K562 (cell line): ENCODE measurements around the gene TAL1. TPM values are rescaled to one million over a fixed set of nuclear protein-coding genes. Genes with fewer than 3 reads are reported as not detected.

Source experiments
- ATAC-seq: fragments of 200-7000 bp; cut with Tn5 transposase; 3 replicates; pipeline ENCODE4 v1.9.1; 2020; ENCODE audit warnings: moderate library complexity
- BruUV-seq: library from RNA; stranded (reverse); fragments of 400-500 nt; replicated peaks from 2 replicates; lab custom pipeline; 2021; lab: Mats Ljungman, UMichigan
- CTCF ChIA-PET: fragments of 300-600 bp; formaldehyde crosslinking; extraction: SDS; loops from one replicate; lab custom pipeline; 2021; ENCODE audit warnings: low intra/inter-chr PET ratio; lab: Yijun Ruan, JAX
- POLR2A ChIA-PET: fragments of 300-600, 350-650 bp; sonication (Branson Sonifier 250); formaldehyde crosslinking; extraction: SDS; loops from one replicate; lab custom pipeline; 2021; ENCODE audit warnings: antibody characterized with exemption, inconsistent platforms; lab: Yijun Ruan, JAX
- DNase-seq, 4 experiments: peaks; one replicate each; pipeline versions ENCODE4 v3.0.0 to v3.0.0-alpha.2; 2011 to 2018; ENCODE audit warnings: low spot score in 3 of 4, mixed read lengths in 3 of 4; ENCODE audit errors: extremely low read depth in 1 of 4
- FAIRE-seq: peaks from 2 replicates; lab custom pipeline; 2011; peaks lifted over from hg19 to GRCh38; lab: Jason Lieb, UNC
- H2AFZ ChIP-seq: 2 replicates; pipeline ENCODE4 v1.6.0; 2011; ENCODE audit warnings: low read depth, low read length, control low read depth, inconsistent platforms
- H3K27ac ChIP-seq: fragments of 200-600 bp; 3 replicates; pipeline ENCODE4 v1.8.0; 2011; ENCODE audit warnings: low read depth, mild to moderate bottlenecking, control low read depth, inconsistent platforms, low read length, moderate library complexity, mixed read lengths; ENCODE audit errors: extremely low read depth
- H3K27me3 ChIP-seq, 2 experiments: fragments of 300-600 bp in 1 of 2; 2 replicates in 1 of 2; 3 replicates in 1 of 2; pipeline versions ENCODE4 v1.6.0 to v1.8.0; 2011; ENCODE audit warnings: inconsistent platforms in 2 of 2, low read length in 2 of 2, mild to moderate bottlenecking in 1 of 2, mixed read lengths in 1 of 2, moderate library complexity in 1 of 2; ENCODE audit not compliant: control insufficient read depth in 2 of 2, insufficient read depth in 2 of 2
- H3K36me3 ChIP-seq: fragments of 300-600 bp; 3 replicates; pipeline ENCODE4 v1.8.0; 2011; ENCODE audit warnings: mild to moderate bottlenecking, low read length, inconsistent platforms; ENCODE audit not compliant: control insufficient read depth, insufficient read depth
- H3K4me1 ChIP-seq, 2 experiments: fragments of 200-600 bp in 1 of 2; replicated peaks in 1 of 2; 2 replicates in 1 of 2; 3 replicates in 1 of 2; pipeline versions ENCODE4 v1.5.1 to v1.8.0; 2011; ENCODE audit warnings: inconsistent platforms in 2 of 2, low read length in 2 of 2, mild to moderate bottlenecking in 1 of 2, mixed read lengths in 1 of 2, moderate library complexity in 1 of 2; ENCODE audit not compliant: control insufficient read depth in 2 of 2, insufficient read depth in 2 of 2
- H3K4me2 ChIP-seq: 2 replicates; pipeline ENCODE4 v1.6.1; 2011; ENCODE audit warnings: low read length, control low read depth, inconsistent platforms, mixed read lengths; ENCODE audit not compliant: insufficient read depth
- H3K4me3 ChIP-seq: fragments of 200-600 bp; sonication (generic), shearing (Covaris generic); 2 replicates; pipeline ENCODE4 v1.5.1; 2016; ENCODE audit warnings: control low read depth, inconsistent platforms
- H3K79me2 ChIP-seq: fragments of 200-600 bp; 3 replicates; pipeline ENCODE4 v1.8.0; 2011; ENCODE audit warnings: low read length, inconsistent platforms; ENCODE audit not compliant: control insufficient read depth, insufficient read depth
- H3K9ac ChIP-seq, 2 experiments: 2 replicates each; pipeline versions ENCODE4 v1.6.0 to v1.6.1; 2011; ENCODE audit warnings: low read depth in 2 of 2, low read length in 2 of 2, control low read depth in 1 of 2, inconsistent platforms in 1 of 2, mild to moderate bottlenecking in 1 of 2, mixed read lengths in 1 of 2; ENCODE audit not compliant: insufficient read depth in 1 of 2
- H3K9me1 ChIP-seq: one replicate; pipeline ENCODE4 v1.6.0; 2011; ENCODE audit warnings: inconsistent platforms, mild to moderate bottlenecking, low read length, moderate library complexity; ENCODE audit not compliant: control insufficient read depth, insufficient read depth
- H3K9me3 ChIP-seq: replicated peaks from 2 replicates; pipeline ENCODE4 v1.5.1; 2011; ENCODE audit warnings: low read depth, low read length, inconsistent platforms; ENCODE audit not compliant: control insufficient read depth, insufficient read depth
- H4K20me1 ChIP-seq: replicated peaks from 2 replicates; pipeline ENCODE4 v1.6.1; 2011; ENCODE audit warnings: low read length, inconsistent platforms, mixed read lengths; ENCODE audit not compliant: control insufficient read depth, insufficient read depth
- ATF3 ChIP-seq, 2 experiments: fragments of 450-650 bp in 1 of 2; sonication (generic) in 1 of 2; formaldehyde crosslinking in 1 of 2; IDR thresholded peaks in 1 of 2; conservative IDR thresholded peaks in 1 of 2; 2 replicates each; pipeline versions ENCODE4 v1.6.1 to v1.8.1; 2016 to 2023; ENCODE audit warnings: mild to moderate bottlenecking in 2 of 2, moderate library complexity in 2 of 2, inconsistent platforms in 1 of 2, missing genetic modification reagents in 1 of 2
- CREB1 ChIP-seq, 2 experiments: sonication (generic) in 1 of 2; formaldehyde crosslinking in 1 of 2; IDR thresholded peaks; 2 replicates each; pipeline versions ENCODE4 v1.6.1 to v1.8.0; 2012 to 2022; ENCODE audit warnings: inconsistent platforms in 1 of 2, mild to moderate bottlenecking in 1 of 2, missing genetic modification reagents in 1 of 2, moderate library complexity in 1 of 2
- ETV6 ChIP-seq, 3 experiments: fragments of 150-350 bp in 1 of 3; sonication (generic) in 1 of 3; formaldehyde crosslinking in 1 of 3; IDR thresholded peaks; 2 replicates each; pipeline versions ENCODE4 v1.6.1 to v1.8.0; 2014 to 2022; ENCODE audit warnings: borderline replicate concordance in 2 of 3, low read depth in 2 of 3, antibody characterized with exemption in 1 of 3, low read length in 1 of 3, mild to moderate bottlenecking in 1 of 3, missing genetic modification reagents in 1 of 3
- FOSL1 ChIP-seq: fragments of 200-800 bp; sonication (Bioruptor generic); conservative IDR thresholded peaks from 2 replicates; pipeline ENCODE4 v1.6.1; 2016; ENCODE audit warnings: missing genetic modification characterization, missing compliant biosample characterization
- JUNB ChIP-seq: fragments of 450-650 bp; formaldehyde crosslinking; conservative IDR thresholded peaks from 2 replicates; pipeline ENCODE4 v1.4.0; 2020; ENCODE audit warnings: mild to moderate bottlenecking
- JUND ChIP-seq, 2 experiments: IDR thresholded peaks; 2 replicates in 1 of 2; 3 replicates in 1 of 2; pipeline ENCODE4 v1.6.1; 2011; ENCODE audit warnings: borderline replicate concordance in 2 of 2, low read depth in 2 of 2, low read length in 2 of 2, improper control_type of control experiment in 1 of 2, missing biosample characterization in 1 of 2, missing genetic modification characterization in 1 of 2, missing genetic modification reagents in 1 of 2
- KAT8 ChIP-seq: fragments of 450-650 bp; IDR thresholded peaks from 2 replicates; pipeline ENCODE4 v1.6.1; 2016; ENCODE audit warnings: low read depth, mild to moderate bottlenecking
- MCM2 ChIP-seq: fragments of 450-650 bp; IDR thresholded peaks from 2 replicates; pipeline ENCODE4 v1.6.1; 2017; ENCODE audit warnings: low read depth, mild to moderate bottlenecking
- NCOA6 ChIP-seq: fragments of 450-650 bp; IDR thresholded peaks from 2 replicates; pipeline ENCODE4 v1.6.1; 2017; ENCODE audit warnings: mild to moderate bottlenecking
- POLR2A ChIP-seq: fragments of 450-650 bp; conservative IDR thresholded peaks from 2 replicates; pipeline ENCODE4 v1.6.1; 2016
- PRDM10 ChIP-seq: fragments of 450-650 bp; IDR thresholded peaks from 2 replicates; pipeline ENCODE4 v1.6.1; 2018; ENCODE audit not compliant: partially characterized antibody
- SMARCE1 ChIP-seq: fragments of 450-650 bp; IDR thresholded peaks from 2 replicates; pipeline ENCODE4 v1.7.1; 2016; ENCODE audit warnings: mild to moderate bottlenecking
- THAP7 ChIP-seq: fragments of 250-450 bp; sonication (Bioruptor Pico); IDR thresholded peaks from 2 replicates; pipeline ENCODE4 v1.5.0; 2021
- ZNF253 ChIP-seq: fragments of 250-450 bp; sonication (Bioruptor Pico); conservative IDR thresholded peaks from 2 replicates; pipeline ENCODE4 v1.6.1; 2021; ENCODE audit warnings: mild to moderate bottlenecking
- ZNF79 ChIP-seq: fragments of 250-450 bp; sonication (Bioruptor Pico); IDR thresholded peaks from 2 replicates; pipeline ENCODE4 v1.4.0; 2020; ENCODE audit warnings: low read depth, mild to moderate bottlenecking, moderate library complexity
- WGBS: fragments of 100-300 bp; shearing (Covaris generic); methylation state at CpG from one replicate; pipeline ENCODE4 v1.1.6; 2016; ENCODE audit warnings: low coverage, mixed read lengths; ENCODE audit not compliant: insufficient coverage; ENCODE audit errors: missing lambda C conversion rate; 5-methylcytosine and 5-hydroxymethylcytosine counted together
- in situ Hi-C: fragments of 300-500 bp; cut with MboI; formaldehyde crosslinking; loops from 4 replicates; pipeline ENCODE4 v1.15.0; 2018; ENCODE audit warnings: inconsistent platforms, mixed read lengths
- intact Hi-C: fragments of 100-400 bp; cut with micrococcal nuclease; formaldehyde crosslinking; loops from 2 replicates; pipeline ENCODE4 v1.14.2; 2022
- polyA plus RNA-seq, 8 experiments: library from polyadenylated mRNA; depleted of rRNA in 4 of 8; stranded (reverse) in 5 of 8; unstranded in 3 of 8; fragments of >200 nt; fragmentation: Nextera tagmentation in 2 of 8; fragmentation: Illumina TruSeq in 1 of 8; extraction: Ambion mirVana in 2 of 8; extraction: Trizol in 1 of 8; gene quantifications; 2 replicates each; pipeline versions ENCODE4 v1.2.1 to v1.2.3, GENCODE V29; 2011 to 2014; ENCODE audit warnings: inconsistent platforms in 1 of 8, missing spikeins in 1 of 8
- total RNA-seq, 7 experiments: library from RNA; depleted of rRNA in 6 of 7; stranded (reverse); fragments of >200 nt in 6 of 7; fragmentation: Illumina TruSeq in 2 of 7; extraction: Trizol in 2 of 7; gene quantifications; 2 replicates each; pipeline versions ENCODE4 v1.2.1 to v1.2.3, GENCODE V29; 2011 to 2021; ENCODE audit warnings: low replicate concordance in 1 of 7

TAL1 gene
- total and polyA plus RNA-seq, 9 of the 15 experiments (the other 6 are each of a cell fraction or from before 2014, with no cell fraction given) = 18.5 to 106 (median 59.7) TPM

GRCh38 chr1:47215713-47216112 lies 16.3 kb downstream of the TAL1 start:
- peaks cover 6% of the 10 kb centered on the region; the same call in 2 of the 3 replicates for H3K79me2 ChIP-seq
- H3K4me3 ChIP-seq = no peak overlapping the region
- no TSS peak for BruUV-seq
- H3K27me3 ChIP-seq = no peaks in the 10 kb centered on the region
- DNase-seq = peak in 1 of 4 experiments; percentile 51
- peaks cover 4% of the 10 kb centered on the region for H3K9me1 ChIP-seq
- ChIA-PET POLR2A (interaction anchor here (0.7 to 7.7 kb wide), 8 partner anchors 8 to 47 kb away, joined by 3 to 80 read pairs (median 10); no protein-coding TSS in a partner anchor), CTCF (no interaction called here)
- H2AFZ ChIP-seq = no peak overlapping the region
- H3K4me2 ChIP-seq = no peak overlapping the region
- no peak overlapping the region for H3K27ac ChIP-seq
- peak overlapping the region in 1 of 2 experiments; percentile 11; a peak in 1 of 4 replicates for H3K9ac ChIP-seq
- ATAC-seq = peak; percentile 20
- H3K9me3 ChIP-seq = no peaks in the 10 kb centered on the region
- peaks cover 68% of the 10 kb centered on the region for H3K36me3 ChIP-seq
- in situ Hi-C loops (no loop called here), intact Hi-C loops (no loop called here)
- WGBS = 32% methylated on average over 4 of the region's 4 CpGs
- FAIRE-seq = no peak
- H4K20me1 ChIP-seq = peaks cover 27% of the 10 kb centered on the region; the same call in 1 of the 2 replicates
- H3K4me1 ChIP-seq = peaks cover 38 to 55% of the 10 kb centered on the region in 2 experiments
- TF ChIP-seq ZNF79 (CRISPR knock-in tag) (no peak), FOSL1 (tag) (peak; percentile 61), CREB1 (IDR thresholded peaks at IDR 0.05) (0 out of 2 replicates have a peak, but pooled peaks have one; percentile 12), CREB1 (CRISPR knock-in tag; IDR thresholded peaks at IDR 0.05) (no peak), NCOA6 (no peak), POLR2A (peak; percentile 51; the same call in 1 of the 2 replicates), MCM2 (no peak), JUND (IDR thresholded peaks at IDR 0.05; ENCODE audit: borderline replicate concordance, low read depth, low read length) (peak; percentile 60; the same call in 1 of the 2 replicates), JUND (tag; IDR thresholded peaks at IDR 0.05; ENCODE audit: borderline replicate concordance, low read depth, low read length) (peak; percentile 21; the same call in 1 of the 3 replicates), PRDM10 (peak; percentile 6), ZNF253 (CRISPR knock-in tag) (no peak), KAT8 (no peak), SMARCE1 (no peak), THAP7 (CRISPR knock-in tag) (no peak), ETV6 (IDR thresholded peaks at IDR 0.05; ENCODE audit: borderline replicate concordance in 1 of 2, low read depth in 2 of 2, low read length in 1 of 2) (no peak), ETV6 (CRISPR knock-in tag; IDR thresholded peaks at IDR 0.05; ENCODE audit: borderline replicate concordance) (no peak), JUNB (CRISPR knock-in tag) (no peak), ATF3 (IDR thresholded peaks at IDR 0.05) (peak; percentile 39), ATF3 (CRISPR knock-in tag; conservative IDR thresholded peaks at IDR 0.05) (no peak)
